NOMO-1 treated with DMSO at 0.1 percent for 48 hours (cell line): ENCODE data around the gene ALDH1A2.
"Not testable (repeated sequence)": the region's sequence is repeated elsewhere in the genome, so short reads cannot be mapped to it uniquely, and the experiment has no call there.

ENCODE experiments used
- DNase-seq: peaks from one replicate; lab custom pipeline; 2025; ENCODE audit not compliant: unreplicated experiment; lab: John Stamatoyannopoulos, UW

ALDH1A2 gene

GRCh38 chr15:58065445-58066041 is at the start of gene ALDH1A2:
ALDH1A2 (minus strand) TSS chr15:58065711; CDS start chr15:58065650, 61 bp downstream.
- DNase-seq = no peak

GRCh38 chr15:58114812-58115211 is 49.3 kb upstream of the ALDH1A2 start:
- no peak for DNase-seq

GRCh38 chr15:58114388-58114787 is 48.9 kb upstream of the ALDH1A2 start:
- no peak for DNase-seq

- DNase-seq = not testable (repeated sequence)
Measured at GRCh38 chr15:58113358-58113757, 47.8 kb upstream of the ALDH1A2 start.

GRCh38 chr15:58111718-58112104 is 46.2 kb upstream of the ALDH1A2 start:
- no peak for DNase-seq

- no peak for DNase-seq
Measured at GRCh38 chr15:58110999-58111717, 45.6 kb upstream of the ALDH1A2 start.

GRCh38 chr15:58109419-58109818 is 43.9 kb upstream of the ALDH1A2 start:
- no peak for DNase-seq

- DNase-seq = no peak
Measured at GRCh38 chr15:58108117-58108516, 42.6 kb upstream of the ALDH1A2 start.

GRCh38 chr15:58103482-58103881 is 38.0 kb upstream of the ALDH1A2 start:
- no peak for DNase-seq

- no peak for DNase-seq
Measured at GRCh38 chr15:58096529-58097084, 31.1 kb upstream of the ALDH1A2 start.

GRCh38 chr15:58095415-58095814 is 29.9 kb upstream of the ALDH1A2 start:
- DNase-seq = no peak

GRCh38 chr15:58087871-58088270 is 22.4 kb upstream of the ALDH1A2 start:
- DNase-seq = peak; percentile 9

- DNase-seq = no peak
Measured at GRCh38 chr15:58086491-58086890, 21.0 kb upstream of the ALDH1A2 start.

- no peak for DNase-seq
Measured at GRCh38 chr15:58083526-58083925, 18.0 kb upstream of the ALDH1A2 start.

- no peak for DNase-seq
Measured at GRCh38 chr15:58081891-58082290, 16.4 kb upstream of the ALDH1A2 start.

GRCh38 chr15:58081456-58081855 is 15.9 kb upstream of the ALDH1A2 start:
- DNase-seq = no peak

GRCh38 chr15:58080959-58081358 is 15.4 kb upstream of the ALDH1A2 start:
- DNase-seq = not testable (repeated sequence)

- no peak for DNase-seq
Measured at GRCh38 chr15:58080398-58080797, 14.9 kb upstream of the ALDH1A2 start.

- no peak for DNase-seq
Measured at GRCh38 chr15:58078591-58078990, 13.1 kb upstream of the ALDH1A2 start.

GRCh38 chr15:58077427-58077826 is 11.9 kb upstream of the ALDH1A2 start:
- DNase-seq = no peak

- DNase-seq = no peak
Measured at GRCh38 chr15:58074452-58074851, 8.9 kb upstream of the ALDH1A2 start.

- DNase-seq = peak; percentile 12
Measured at GRCh38 chr15:58070801-58071418, 5.4 kb upstream of the ALDH1A2 start.
